Psoas muscle (tissue), 8 donors: Measurements from ENCODE around the gene NOTUM. TPM values are rescaled to one million over a fixed set of nuclear protein-coding genes. Genes with fewer than 3 reads are reported as not detected.
A peak's percentile ranks its signal among the peaks of the same experiment; 100 is the strongest.

Experiments used
- ATAC-seq, 4 donors: fragments of 200-7000 bp; cut with Tn5 transposase; one replicate each; pipeline ENCODE4 v1.9.1; 2020; ENCODE audit warnings: moderate library complexity in 3 of 4, mild to moderate bottlenecking in 2 of 4
- DNase-seq, 2 donors: peaks; one replicate each; pipeline ENCODE4 v3.0.0-alpha.2; 2020
- H3K27ac ChIP-seq: fragments of 200-600 bp; one replicate; pipeline ENCODE4 v1.8.0; 2022
- H3K27me3 ChIP-seq, 3 donors: fragments of 200-600 bp in 1 of 3; one replicate each; pipeline versions ENCODE4 v1.6.1 to v1.8.0; 2013 to 2022; ENCODE audit warnings: low read length in 2 of 3, mild to moderate bottlenecking in 2 of 3, moderate library complexity in 1 of 3; ENCODE audit not compliant: insufficient read depth in 3 of 3
- H3K36me3 ChIP-seq, 2 donors: fragments of 200-600 bp in 1 of 2; one replicate each; pipeline versions ENCODE4 v1.6.1 to v1.8.0; 2013 to 2022; ENCODE audit warnings: low read depth in 1 of 2, mild to moderate bottlenecking in 1 of 2, moderate library complexity in 1 of 2; ENCODE audit not compliant: insufficient read depth in 1 of 2
- H3K4me1 ChIP-seq: fragments of 200-600 bp; one replicate; pipeline ENCODE4 v1.8.0; 2022
- H3K4me3 ChIP-seq: fragments of 200-600 bp; one replicate; pipeline ENCODE4 v1.8.0; 2022; ENCODE audit warnings: mild to moderate bottlenecking
- H3K9me3 ChIP-seq: fragments of 200-600 bp; one replicate; pipeline ENCODE4 v1.8.0; 2022
- WGBS, 3 donors: extraction: QIAGEN DNeasy Blood & Tissue Kit; methylation state at CpG; one replicate each; pipeline versions ENCODE4 v1.1.6 to v1.1.7; 2013; 5-methylcytosine and 5-hydroxymethylcytosine counted together
- intact Hi-C, 2 donors: fragments of 100-400 bp; cut with DNase I; formaldehyde crosslinking; loops; one replicate each; pipeline versions ENCODE4 v1.11.0 to v1.14.2; 2022
- polyA plus RNA-seq, 3 donors: library from polyadenylated mRNA; stranded (reverse); fragments of 200-250 nt; gene quantifications; one replicate each; pipeline ENCODE4 v1.2.3, GENCODE V29; 2013
- total RNA-seq, 4 donors: library from RNA; stranded (reverse); fragmentation: NEBNext Ultra II Directional in 2 of 4; extraction: Animal tissue kit (Norgen Biotek cat#: 25700) in 2 of 4; gene quantifications; one replicate each; pipeline versions ENCODE4 v1.2.1 to v1.2.4, GENCODE V29; 2021 to 2023
- TF ChIP-seq, protein P1 (sequence below): fragments of 200-600 bp; IDR thresholded peaks from one replicate; pipeline ENCODE4 v1.8.0; 2022; ENCODE audit warnings: antibody characterized with exemption
- donor health status: healthy with polysubstance abuse.
- donor health status: DM: no; HTN: no; CAD: no; lungs with moderate emphysema.
- donor health status: Bipolar disorder and iron deficiency.
- donor health status: healthy.
- donor health status: DM: yes; HTN: yes; CAD: no.
- donor health status: DM: no; HTN: no; CAD: no.
- donor health status: DM: no; HTN: no; CAD: no.
- donor health status: DM: yes; HTN: yes; CAD: no.

NOTUM gene
- total and polyA plus RNA-seq, 7 donors, result 0.25 to 1.9 (median 0.92) TPM

DNA sequence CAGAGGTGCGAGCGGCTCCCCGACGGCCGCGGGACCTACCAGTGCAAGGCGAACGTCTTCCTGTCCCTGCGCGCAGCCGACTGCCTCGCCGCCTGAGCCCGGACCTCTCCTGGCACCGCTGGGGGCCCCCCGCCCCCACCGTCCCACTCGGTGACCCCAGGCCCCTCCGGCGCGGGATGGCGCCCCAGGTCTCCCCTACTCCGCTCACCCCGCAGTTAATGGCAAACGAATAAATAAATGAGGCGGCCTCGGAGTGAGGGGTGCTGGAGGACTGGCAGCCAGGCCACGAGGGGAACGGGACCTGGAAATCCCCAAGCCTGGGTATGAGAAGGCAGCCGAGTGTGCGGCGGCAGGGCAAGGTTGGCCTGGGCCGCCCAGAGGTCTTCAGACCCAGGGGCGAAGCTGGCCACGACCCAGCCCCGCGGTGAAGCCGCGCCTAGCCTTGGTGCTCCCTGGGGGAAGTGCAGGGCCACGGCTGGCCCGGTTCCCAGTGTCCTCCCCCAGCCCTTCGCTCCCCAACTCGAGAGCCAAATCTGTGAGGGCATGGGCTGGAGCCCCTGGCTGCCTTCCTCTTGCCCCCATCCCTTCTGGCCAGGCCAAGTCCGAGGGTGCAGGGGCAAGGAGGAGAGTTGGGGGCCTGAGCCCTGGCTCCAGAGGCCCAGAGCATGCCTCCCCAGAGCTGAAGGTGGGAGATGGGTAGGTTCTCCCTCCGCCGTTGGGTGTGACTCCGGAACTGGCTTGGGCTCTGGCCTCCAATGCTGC lies 58.2 kb downstream of the NOTUM start:
- ATAC-seq (no peak), DNase-seq (no peak)
- 41 to 48% (median 48%) methylated on average over 38 to 47 of the region's 47 CpGs for WGBS, 3 donors
- Histone ChIP-seq H3K27me3 (no peaks in the 10 kb centered on the region), H3K9me3 (no peaks in the 10 kb centered on the region), H3K4me3 (peak overlapping the region; percentile 57), H3K4me1 (peaks cover 16% of the 10 kb centered on the region), H3K27ac (no peak overlapping the region), H3K36me3 (peaks cover 0 to 52% of the 10 kb centered on the region in 2 donors)
- intact Hi-C loops, result no loop called here
- TF ChIP-seq, protein P1, sequence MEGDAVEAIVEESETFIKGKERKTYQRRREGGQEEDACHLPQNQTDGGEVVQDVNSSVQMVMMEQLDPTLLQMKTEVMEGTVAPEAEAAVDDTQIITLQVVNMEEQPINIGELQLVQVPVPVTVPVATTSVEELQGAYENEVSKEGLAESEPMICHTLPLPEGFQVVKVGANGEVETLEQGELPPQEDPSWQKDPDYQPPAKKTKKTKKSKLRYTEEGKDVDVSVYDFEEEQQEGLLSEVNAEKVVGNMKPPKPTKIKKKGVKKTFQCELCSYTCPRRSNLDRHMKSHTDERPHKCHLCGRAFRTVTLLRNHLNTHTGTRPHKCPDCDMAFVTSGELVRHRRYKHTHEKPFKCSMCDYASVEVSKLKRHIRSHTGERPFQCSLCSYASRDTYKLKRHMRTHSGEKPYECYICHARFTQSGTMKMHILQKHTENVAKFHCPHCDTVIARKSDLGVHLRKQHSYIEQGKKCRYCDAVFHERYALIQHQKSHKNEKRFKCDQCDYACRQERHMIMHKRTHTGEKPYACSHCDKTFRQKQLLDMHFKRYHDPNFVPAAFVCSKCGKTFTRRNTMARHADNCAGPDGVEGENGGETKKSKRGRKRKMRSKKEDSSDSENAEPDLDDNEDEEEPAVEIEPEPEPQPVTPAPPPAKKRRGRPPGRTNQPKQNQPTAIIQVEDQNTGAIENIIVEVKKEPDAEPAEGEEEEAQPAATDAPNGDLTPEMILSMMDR, result no peak

Other genes with a start within 250 kb of the NOTUM start
- gene SLC25A10, start 248.9 kb downstream of the NOTUM start, total RNA-seq, result 1 to 10 TPM; 2.4 to 6.3 (median 3.8) TPM
- 1 to 10 TPM; 5.9 to 7.0 (median 6.3) TPM for gene SLC25A10, start 248.9 kb downstream of the NOTUM start, polyA plus RNA-seq
- gene GCGR, start 157.0 kb downstream of the NOTUM start, total RNA-seq, result not detected
- gene GCGR, start 157.0 kb downstream of the NOTUM start, polyA plus RNA-seq, result under 1 TPM in 2 of 3 donors, not detected in 1; 0.03 to 0.08 TPM
- gene MCRIP1, start 127.9 kb downstream of the NOTUM start, total RNA-seq, result 10 to 100 TPM; 20.5 to 47.6 (median 25.7) TPM
- gene MCRIP1, start 127.9 kb downstream of the NOTUM start, polyA plus RNA-seq, result 100 to 1,000 TPM in 1 of 3 donors, 10 to 100 TPM in 2; 45.1 to 187 (median 57.1) TPM
- 1,000 to 10,000 TPM in 3 of 4 donors, 100 to 1,000 TPM in 1; 976 to 2,217 (median 1,286) TPM for gene PPP1R27, start 126.1 kb downstream of the NOTUM start, total RNA-seq
- 100 to 1,000 TPM; 296 to 661 (median 603) TPM for gene PPP1R27, start 126.1 kb downstream of the NOTUM start, polyA plus RNA-seq
- 100 to 1,000 TPM; 244 to 361 (median 296) TPM for gene P4HB, start 100.7 kb downstream of the NOTUM start, total RNA-seq
- 100 to 1,000 TPM; 236 to 384 (median 267) TPM for gene P4HB, start 100.7 kb downstream of the NOTUM start, polyA plus RNA-seq
- gene ARHGDIA, start 89.8 kb downstream of the NOTUM start, total RNA-seq, result 100 to 1,000 TPM in 3 of 4 donors, 10 to 100 TPM in 1; 88.3 to 192 (median 160) TPM
- gene ARHGDIA, start 89.8 kb downstream of the NOTUM start, polyA plus RNA-seq, result 100 to 1,000 TPM in 2 of 3 donors, 10 to 100 TPM in 1; 79.1 to 268 (median 100) TPM
- gene ALYREF, start 69.6 kb downstream of the NOTUM start, total RNA-seq, result 10 to 100 TPM; 23.0 to 58.4 (median 47.1) TPM
- 10 to 100 TPM; 37.5 to 79.8 (median 43.8) TPM for gene ALYREF, start 69.6 kb downstream of the NOTUM start, polyA plus RNA-seq
- gene ANAPC11, start 69.5 kb downstream of the NOTUM start, total RNA-seq, result 100 to 1,000 TPM; 118 to 208 (median 135) TPM
- gene ANAPC11, start 69.5 kb downstream of the NOTUM start, polyA plus RNA-seq, result 100 to 1,000 TPM; 273 to 369 (median 323) TPM
- gene NPB, start 58.9 kb downstream of the NOTUM start, total RNA-seq, result under 1 TPM; 0.42 to 0.78 (median 0.55) TPM
- gene NPB, start 58.9 kb downstream of the NOTUM start, polyA plus RNA-seq, result 1 to 10 TPM in 1 of 3 donors, under 1 TPM in 2; 0.73 to 2.9 (median 0.76) TPM
- gene PCYT2, start 49.8 kb downstream of the NOTUM start, total RNA-seq, result 10 to 100 TPM; 10.2 to 26.9 (median 19.2) TPM
- gene PCYT2, start 49.8 kb downstream of the NOTUM start, polyA plus RNA-seq, result 10 to 100 TPM; 13.2 to 14.1 (median 13.3) TPM
- 10 to 100 TPM in 1 of 4 donors, 1 to 10 TPM in 3; 3.9 to 10.2 (median 6.3) TPM for gene SIRT7, start 43.0 kb downstream of the NOTUM start, total RNA-seq
- gene SIRT7, start 43.0 kb downstream of the NOTUM start, polyA plus RNA-seq, result 10 to 100 TPM in 2 of 3 donors, 1 to 10 TPM in 1; 5.7 to 14.2 (median 10.4) TPM
- gene MAFG, start 33.5 kb downstream of the NOTUM start, total RNA-seq, result 10 to 100 TPM; 43.1 to 74.2 (median 53.7) TPM
- 10 to 100 TPM; 21.6 to 73.7 (median 26.6) TPM for gene MAFG, start 33.5 kb downstream of the NOTUM start, polyA plus RNA-seq
- gene PYCR1, start 23.9 kb downstream of the NOTUM start, total RNA-seq, result 10 to 100 TPM in 2 of 4 donors, 1 to 10 TPM in 2; 5.4 to 12.5 (median 9.5) TPM
- gene PYCR1, start 23.9 kb downstream of the NOTUM start, polyA plus RNA-seq, result 10 to 100 TPM in 2 of 3 donors, 1 to 10 TPM in 1; 8.3 to 23.2 (median 15.2) TPM
- 10 to 100 TPM in 3 of 4 donors, 1 to 10 TPM in 1; 9.7 to 58.0 (median 13.4) TPM for gene MYADML2, start 14.0 kb downstream of the NOTUM start, total RNA-seq
- 10 to 100 TPM in 1 of 3 donors, 1 to 10 TPM in 1, under 1 TPM in 1; 0.47 to 95.8 (median 9.1) TPM for gene MYADML2, start 14.0 kb downstream of the NOTUM start, polyA plus RNA-seq
- gene ASPSCR1, start 16.4 kb upstream of the NOTUM start, total RNA-seq, result 10 to 100 TPM; 27.7 to 37.4 (median 35.0) TPM
- gene ASPSCR1, start 16.4 kb upstream of the NOTUM start, polyA plus RNA-seq, result 10 to 100 TPM; 27.9 to 33.1 (median 33.0) TPM
- gene CENPX, start 61.7 kb upstream of the NOTUM start, total RNA-seq, result 10 to 100 TPM; 15.9 to 24.6 (median 19.7) TPM
- 10 to 100 TPM; 53.8 to 79.4 (median 64.4) TPM for gene CENPX, start 61.7 kb upstream of the NOTUM start, polyA plus RNA-seq
- 1 to 10 TPM; 1.4 to 3.0 (median 1.9) TPM for gene LRRC45, start 62.1 kb upstream of the NOTUM start, total RNA-seq
- 1 to 10 TPM; 3.5 to 7.1 (median 4.0) TPM for gene LRRC45, start 62.1 kb upstream of the NOTUM start, polyA plus RNA-seq
- gene RAC3, start 70.5 kb upstream of the NOTUM start, total RNA-seq, result not detected
- under 1 TPM in 2 of 3 donors, not detected in 1; 0.05 to 0.83 TPM for gene RAC3, start 70.5 kb upstream of the NOTUM start, polyA plus RNA-seq
- gene DCXR, start 76.5 kb upstream of the NOTUM start, total RNA-seq, result 100 to 1,000 TPM; 111 to 216 (median 155) TPM
- gene DCXR, start 76.5 kb upstream of the NOTUM start, polyA plus RNA-seq, result 100 to 1,000 TPM; 117 to 158 (median 147) TPM
- gene RFNG, start 90.6 kb upstream of the NOTUM start, total RNA-seq, result 10 to 100 TPM; 27.1 to 37.3 (median 29.3) TPM
- gene RFNG, start 90.6 kb upstream of the NOTUM start, polyA plus RNA-seq, result 10 to 100 TPM; 31.0 to 40.7 (median 37.3) TPM
- gene GPS1, start 90.7 kb upstream of the NOTUM start, total RNA-seq, result 100 to 1,000 TPM in 2 of 4 donors, 10 to 100 TPM in 2; 89.8 to 112 (median 97.7) TPM
- 100 to 1,000 TPM in 2 of 3 donors, 10 to 100 TPM in 1; 87.1 to 114 (median 104) TPM for gene GPS1, start 90.7 kb upstream of the NOTUM start, polyA plus RNA-seq
- 100 to 1,000 TPM in 3 of 4 donors, 10 to 100 TPM in 1; 72.6 to 136 (median 104) TPM for gene DUS1L, start 104.6 kb upstream of the NOTUM start, total RNA-seq
- gene DUS1L, start 104.6 kb upstream of the NOTUM start, polyA plus RNA-seq, result 100 to 1,000 TPM; 117 to 170 (median 133) TPM
- 10 to 100 TPM; 17.2 to 37.3 (median 23.4) TPM for gene FASN, start 137.0 kb upstream of the NOTUM start, total RNA-seq
- 10 to 100 TPM in 2 of 3 donors, 1 to 10 TPM in 1; 8.9 to 26.5 (median 12.0) TPM for gene FASN, start 137.0 kb upstream of the NOTUM start, polyA plus RNA-seq